Loucy (cell line): ENCODE data around the gene PEX14.
"Not testable (repeated sequence)": the region's sequence is repeated elsewhere in the genome, so short reads cannot be mapped to it uniquely, and the experiment has no call there.

Experiments
- H2AFZ ChIP-seq: fragments of 200-600 bp; sonication (generic); 2 replicates; pipeline ENCODE4 v1.6.0; 2016; ENCODE audit warnings: antibody characterized with exemption, mild to moderate bottlenecking, low read length, moderate library complexity
- H3F3A ChIP-seq: fragments of 200-600 bp; 2 replicates; pipeline ENCODE4 v1.6.0; 2016; ENCODE audit warnings: antibody characterized with exemption, low read depth, mild to moderate bottlenecking
- H3K27me3 ChIP-seq: fragments of 200-600 bp; sonication (generic); 2 replicates; pipeline ENCODE4 v1.6.1; 2014; ENCODE audit warnings: low read length, mild to moderate bottlenecking; ENCODE audit not compliant: insufficient read depth, poor library complexity, severe bottlenecking
- H3K36me3 ChIP-seq: fragments of 200-600 bp; sonication (generic); 2 replicates; pipeline ENCODE4 v1.6.1; 2016; ENCODE audit warnings: low read length; ENCODE audit not compliant: insufficient read depth
- H3K4me1 ChIP-seq: fragments of 200-600 bp; sonication (generic); 2 replicates; pipeline ENCODE4 v1.5.1; 2014; ENCODE audit warnings: low read length, mild to moderate bottlenecking; ENCODE audit not compliant: insufficient read depth, poor library complexity, severe bottlenecking
- H3K4me2 ChIP-seq: fragments of 200-600 bp; sonication (generic); 2 replicates; pipeline ENCODE4 v1.6.0; 2014; ENCODE audit warnings: antibody characterized with exemption, low read length, low read depth, mild to moderate bottlenecking; ENCODE audit not compliant: poor library complexity, severe bottlenecking
- H3K4me3 ChIP-seq: fragments of 200-600 bp; sonication (generic); 2 replicates; pipeline ENCODE4 v1.5.1; 2014; ENCODE audit warnings: low read length, mild to moderate bottlenecking, mixed read lengths; ENCODE audit not compliant: poor library complexity, severe bottlenecking
- H3K79me2 ChIP-seq: fragments of 200-600 bp; sonication (generic); 2 replicates; pipeline ENCODE4 v1.6.1; 2014; ENCODE audit warnings: low read length; ENCODE audit not compliant: insufficient read depth
- H3K9ac ChIP-seq: fragments of 200-600 bp; sonication (generic); 2 replicates; pipeline ENCODE4 v1.6.0; 2014; ENCODE audit warnings: mild to moderate bottlenecking, low read depth, low read length, moderate library complexity; ENCODE audit not compliant: poor library complexity, severe bottlenecking
- H3K9me2 ChIP-seq: fragments of 200-600 bp; sonication (generic); replicated peaks from 2 replicates; pipeline ENCODE4 v1.6.1; 2016; ENCODE audit warnings: low read depth, low read length, mixed read lengths
- H3K9me3 ChIP-seq: fragments of 200-600 bp; sonication (generic); 2 replicates; pipeline ENCODE4 v1.6.1; 2014; ENCODE audit warnings: mild to moderate bottlenecking, antibody characterized with exemption, low read length, low read depth; ENCODE audit not compliant: insufficient read depth
- H4K20me1 ChIP-seq: fragments of 200-600 bp; sonication (generic); 2 replicates; pipeline ENCODE4 v1.6.0; 2014; ENCODE audit warnings: antibody characterized with exemption, low read length, mild to moderate bottlenecking; ENCODE audit not compliant: insufficient read depth, poor library complexity, severe bottlenecking
- EZH2phosphoT487 ChIP-seq: fragments of 200-600 bp; IDR thresholded peaks from 2 replicates; pipeline ENCODE4 v1.6.1; 2018; ENCODE audit warnings: antibody characterized with exemption, mild to moderate bottlenecking, moderate library complexity, borderline replicate concordance
- TF ChIP-seq, protein P1 (sequence below): fragments of 200-600 bp; sonication (generic); conservative IDR thresholded peaks from 2 replicates; pipeline ENCODE4 v1.5.1; 2014; ENCODE audit warnings: mild to moderate bottlenecking, antibody characterized with exemption, low read length

The PEX14 gene

DNA sequence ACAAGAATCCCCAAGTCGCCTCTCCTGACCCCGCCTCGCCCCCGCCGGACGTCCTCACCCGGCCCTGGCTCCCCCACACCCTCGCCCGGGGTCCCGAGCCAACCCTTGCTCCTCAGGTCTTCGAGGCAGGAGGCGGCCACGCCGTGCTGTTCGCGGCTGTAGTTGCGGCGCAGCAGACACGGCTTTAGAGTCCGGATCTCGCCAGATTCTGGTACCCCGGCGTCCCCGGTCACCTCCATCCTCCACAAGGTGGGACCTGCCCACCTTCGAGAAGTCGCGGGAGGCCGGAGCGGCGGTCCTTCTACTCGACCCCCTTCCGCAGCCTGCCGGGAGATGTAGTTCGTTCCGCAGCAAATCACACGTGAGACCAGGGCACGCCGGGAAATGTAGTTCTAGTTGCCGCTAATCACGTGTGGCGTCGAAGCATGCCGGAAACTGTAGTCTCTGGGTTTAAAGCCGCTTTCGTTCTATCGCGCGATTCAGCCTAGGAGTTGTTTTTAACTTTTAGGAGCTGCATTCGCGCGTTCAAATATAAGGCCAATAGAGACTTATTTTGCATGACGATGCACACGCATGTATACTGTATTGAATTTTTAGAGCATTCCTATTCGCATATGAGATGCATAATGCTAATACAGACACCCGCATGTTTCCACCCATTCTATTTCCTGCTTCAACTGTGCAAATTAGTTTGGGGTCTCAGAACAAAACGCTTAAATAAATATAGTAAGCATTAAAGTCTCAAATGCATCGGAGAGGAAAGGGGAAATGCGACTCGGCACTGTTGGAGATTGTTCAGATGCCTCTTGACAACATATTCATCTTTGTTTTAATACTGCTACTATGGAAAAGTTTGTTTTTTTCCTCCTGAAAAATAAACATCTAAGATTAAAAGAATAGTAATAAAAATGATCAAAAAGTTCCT lies 2.3 kb upstream of the PEX14 start, which contains the start of gene DFFA:
TSS of gene DFFA (minus strand) at position 310 of the 925 bp plus-strand sequence. CDS start at position 239, 71 bp downstream.
- H3K4me1 ChIP-seq = peaks cover 30% of the 10 kb centered on the region
- H4K20me1 ChIP-seq = peaks cover 14% of the 10 kb centered on the region
- peak within 1 kb of the TSS; percentile 70 for H3K9ac ChIP-seq
- H2AFZ ChIP-seq = peak within 1 kb of the TSS; percentile 97
- peaks cover 17% of the 10 kb centered on the region; the same call in 1 of the 2 replicates for H3K36me3 ChIP-seq
- no peaks in the 10 kb centered on the region for H3K9me2 ChIP-seq
- peaks cover 35% of the 10 kb centered on the region for H3K79me2 ChIP-seq
- H3K4me3 ChIP-seq = peak within 1 kb of the TSS; percentile 92
- H3K4me2 ChIP-seq = peak within 1 kb of the TSS; percentile 76
- TF ChIP-seq, protein P1, sequence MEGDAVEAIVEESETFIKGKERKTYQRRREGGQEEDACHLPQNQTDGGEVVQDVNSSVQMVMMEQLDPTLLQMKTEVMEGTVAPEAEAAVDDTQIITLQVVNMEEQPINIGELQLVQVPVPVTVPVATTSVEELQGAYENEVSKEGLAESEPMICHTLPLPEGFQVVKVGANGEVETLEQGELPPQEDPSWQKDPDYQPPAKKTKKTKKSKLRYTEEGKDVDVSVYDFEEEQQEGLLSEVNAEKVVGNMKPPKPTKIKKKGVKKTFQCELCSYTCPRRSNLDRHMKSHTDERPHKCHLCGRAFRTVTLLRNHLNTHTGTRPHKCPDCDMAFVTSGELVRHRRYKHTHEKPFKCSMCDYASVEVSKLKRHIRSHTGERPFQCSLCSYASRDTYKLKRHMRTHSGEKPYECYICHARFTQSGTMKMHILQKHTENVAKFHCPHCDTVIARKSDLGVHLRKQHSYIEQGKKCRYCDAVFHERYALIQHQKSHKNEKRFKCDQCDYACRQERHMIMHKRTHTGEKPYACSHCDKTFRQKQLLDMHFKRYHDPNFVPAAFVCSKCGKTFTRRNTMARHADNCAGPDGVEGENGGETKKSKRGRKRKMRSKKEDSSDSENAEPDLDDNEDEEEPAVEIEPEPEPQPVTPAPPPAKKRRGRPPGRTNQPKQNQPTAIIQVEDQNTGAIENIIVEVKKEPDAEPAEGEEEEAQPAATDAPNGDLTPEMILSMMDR = no peak
- no peak for TF ChIP-seq EZH2phosphoT487
- no peaks in the 10 kb centered on the region for H3F3A ChIP-seq
- H3K9me3 ChIP-seq = no peaks in the 10 kb centered on the region
- no peaks in the 10 kb centered on the region for H3K27me3 ChIP-seq

DNA sequence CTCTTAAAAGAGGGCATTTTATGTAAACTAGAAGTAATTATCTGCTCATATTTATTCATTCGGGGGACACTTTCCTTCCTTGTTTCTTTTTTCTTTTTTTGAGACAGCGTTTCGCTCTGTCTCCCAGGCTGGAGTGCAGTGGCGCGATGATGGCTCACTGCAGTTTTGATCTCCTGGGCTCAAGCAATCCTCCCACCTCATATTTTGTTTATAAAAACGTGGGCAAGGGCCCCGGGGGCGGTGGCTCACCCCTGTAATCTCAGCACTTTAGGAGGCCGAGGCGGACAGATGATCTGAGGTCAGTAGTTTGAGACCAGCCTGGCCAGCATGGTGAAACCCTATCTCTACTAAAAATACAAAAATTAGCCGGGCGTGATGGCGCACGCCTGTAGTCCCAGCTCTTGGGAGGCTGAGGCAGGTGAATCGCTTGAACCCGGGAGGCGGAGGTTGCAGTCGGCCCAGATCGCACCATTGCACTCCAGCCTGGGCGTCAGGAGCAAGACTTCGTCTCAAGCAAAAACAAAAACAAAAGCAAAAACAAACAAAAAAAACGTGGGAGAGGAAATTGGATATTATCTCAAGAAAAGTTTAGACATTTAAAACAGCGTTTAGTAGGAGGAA lies 1.5 kb upstream of the PEX14 start:
- Histone ChIP-seq H3K27me3 (no peaks in the 10 kb centered on the region), H3K4me1 (peaks cover 32% of the 10 kb centered on the region), H3F3A (no peaks in the 10 kb centered on the region), H3K79me2 (peaks cover 43% of the 10 kb centered on the region), H3K36me3 (peaks cover 9% of the 10 kb centered on the region; the same call in 1 of the 2 replicates), H3K4me3 (peak overlapping the region; percentile 92), H4K20me1 (peaks cover 17% of the 10 kb centered on the region), H3K4me2 (peak overlapping the region; percentile 76), H2AFZ (peak overlapping the region; percentile 97; the same call in 1 of the 2 replicates), H3K9ac (peak overlapping the region; percentile 70), H3K9me3 (no peaks in the 10 kb centered on the region), H3K9me2 (no peaks in the 10 kb centered on the region)
- TF ChIP-seq EZH2phosphoT487 = no peak
- TF ChIP-seq, protein P1 = no peak

DNA sequence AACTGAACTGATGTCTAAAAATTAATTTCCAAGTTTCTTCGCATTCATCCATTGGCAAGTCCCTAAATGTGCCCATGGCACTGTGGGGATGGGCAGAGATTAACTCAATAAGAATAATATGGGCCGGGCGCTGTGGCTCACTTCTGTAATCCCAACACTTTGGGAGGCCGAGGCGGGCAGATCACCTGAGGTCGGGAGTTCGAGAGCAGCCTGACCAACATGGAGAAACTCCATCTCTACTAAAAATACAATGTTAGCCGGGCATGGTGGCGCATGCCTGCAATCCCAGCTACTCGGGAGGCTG lies 489 bp upstream of the PEX14 start:
- peak overlapping the region; percentile 83 for H3K4me3 ChIP-seq
- H3K9me2 ChIP-seq, H3F3A ChIP-seq, H3K9me3 ChIP-seq, H3K27me3 ChIP-seq, H3K36me3 ChIP-seq: not testable (repeated sequence)
- peak overlapping the region; percentile 74 for H3K4me2 ChIP-seq
- peak overlapping the region; percentile 96 for H2AFZ ChIP-seq
- H4K20me1 ChIP-seq = peaks cover 19% of the 10 kb centered on the region
- peak overlapping the region; percentile 83 for H3K9ac ChIP-seq
- H3K4me1 ChIP-seq = peaks cover 34% of the 10 kb centered on the region
- H3K79me2 ChIP-seq = peaks cover 53% of the 10 kb centered on the region
